Breast epithelium (tissue), 3 donors: ENCODE results near the gene SPATS2.

Experiments
- POLR2A ChIP-seq: fragments of 450-650 bp; IDR thresholded peaks from one replicate; pipeline ENCODE4 v1.6.1; 2016; ENCODE audit warnings: antibody characterized with exemption, mild to moderate bottlenecking, moderate library complexity
- POLR2AphosphoS5 ChIP-seq, 3 donors: sonication (generic); formaldehyde crosslinking; IDR thresholded peaks; one replicate each; pipeline ENCODE4 v1.6.1; 2017; ENCODE audit warnings: antibody characterized with exemption in 3 of 3
- TF ChIP-seq, protein P1 (sequence below), 3 donors: fragments of 450-650 bp; IDR thresholded peaks; one replicate each; pipeline ENCODE4 v1.5.1; 2016 to 2017; ENCODE audit warnings: antibody characterized with exemption in 3 of 3, mild to moderate bottlenecking in 3 of 3, moderate library complexity in 3 of 3

DNA sequence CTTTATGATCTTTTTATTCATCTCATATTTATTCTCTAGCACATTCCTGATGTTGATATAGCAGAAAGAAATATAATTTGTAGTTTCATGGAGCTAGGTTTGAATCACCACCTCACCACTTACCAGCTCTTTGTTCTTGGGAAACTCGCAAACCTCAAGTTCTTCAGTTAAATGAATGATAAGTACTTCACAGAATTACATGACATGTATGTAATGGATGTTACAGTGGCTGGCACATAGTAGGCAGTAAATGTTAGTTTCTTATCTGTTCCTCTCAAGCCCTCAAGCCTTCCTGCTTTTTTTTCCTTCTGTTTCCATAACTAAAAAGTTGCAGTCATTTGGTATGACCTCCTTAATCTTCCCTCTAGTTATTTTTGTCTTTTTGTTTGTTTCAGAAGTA is 54.9 kb downstream of the SPATS2 start:
- TF ChIP-seq POLR2A = no peak
- TF ChIP-seq POLR2AphosphoS5 (IDR thresholded peaks at IDR 0.05) = no peak
- TF ChIP-seq, protein P1, sequence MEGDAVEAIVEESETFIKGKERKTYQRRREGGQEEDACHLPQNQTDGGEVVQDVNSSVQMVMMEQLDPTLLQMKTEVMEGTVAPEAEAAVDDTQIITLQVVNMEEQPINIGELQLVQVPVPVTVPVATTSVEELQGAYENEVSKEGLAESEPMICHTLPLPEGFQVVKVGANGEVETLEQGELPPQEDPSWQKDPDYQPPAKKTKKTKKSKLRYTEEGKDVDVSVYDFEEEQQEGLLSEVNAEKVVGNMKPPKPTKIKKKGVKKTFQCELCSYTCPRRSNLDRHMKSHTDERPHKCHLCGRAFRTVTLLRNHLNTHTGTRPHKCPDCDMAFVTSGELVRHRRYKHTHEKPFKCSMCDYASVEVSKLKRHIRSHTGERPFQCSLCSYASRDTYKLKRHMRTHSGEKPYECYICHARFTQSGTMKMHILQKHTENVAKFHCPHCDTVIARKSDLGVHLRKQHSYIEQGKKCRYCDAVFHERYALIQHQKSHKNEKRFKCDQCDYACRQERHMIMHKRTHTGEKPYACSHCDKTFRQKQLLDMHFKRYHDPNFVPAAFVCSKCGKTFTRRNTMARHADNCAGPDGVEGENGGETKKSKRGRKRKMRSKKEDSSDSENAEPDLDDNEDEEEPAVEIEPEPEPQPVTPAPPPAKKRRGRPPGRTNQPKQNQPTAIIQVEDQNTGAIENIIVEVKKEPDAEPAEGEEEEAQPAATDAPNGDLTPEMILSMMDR (IDR thresholded peaks at IDR 0.05) = no peak
